SK-N-MC (cell line): ENCODE measurements around the gene WDR91.

Source experiments
- EZH2 ChIP-seq: fragments of 200-600 bp; sonication (generic); IDR thresholded peaks from one replicate; pipeline ENCODE4 v1.6.1; 2017; ENCODE audit warnings: antibody characterized with exemption
- POLR2AphosphoS5 ChIP-seq: IDR thresholded peaks from 2 replicates; pipeline ENCODE4 v1.6.1; 2012; ENCODE audit warnings: mild to moderate bottlenecking, low read depth, low read length, borderline replicate concordance

DNA sequence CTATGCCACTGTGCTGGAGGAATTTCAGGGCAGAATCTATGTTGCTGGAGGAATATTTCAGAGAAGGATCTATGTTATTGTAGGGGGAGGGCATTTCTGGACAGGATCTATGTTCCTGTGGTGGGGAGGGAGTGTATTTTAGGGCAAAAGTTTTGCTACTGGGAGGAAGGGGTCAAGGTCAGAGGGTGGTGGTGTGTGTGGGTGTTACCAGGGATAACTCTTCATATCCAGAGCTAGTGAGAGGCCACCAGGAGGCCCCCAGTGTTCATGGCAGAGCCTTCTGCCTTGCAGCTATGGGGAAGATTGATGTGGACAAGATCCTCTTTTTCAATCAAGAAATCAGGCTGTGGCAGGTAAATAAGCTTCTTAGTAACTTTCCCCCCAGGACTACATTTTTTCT, 20.4 kb upstream of the WDR91 start:
- no peak for TF ChIP-seq POLR2AphosphoS5
- TF ChIP-seq EZH2 = no peak
